Skeletal muscle tissue (tissue), 4 donors: Measurements from ENCODE around the gene NHSL1. TPM values are rescaled to one million over a fixed set of nuclear protein-coding genes. Genes with fewer than 3 reads are reported as not detected.

ENCODE experiments used
- H3K27ac ChIP-seq: one replicate; pipeline ENCODE4 v1.7.0; 2013; ENCODE audit warnings: mild to moderate bottlenecking, low read depth, low read length, inconsistent platforms
- H3K27me3 ChIP-seq, 3 donors: one replicate each; pipeline ENCODE4 v1.7.0; 2013; ENCODE audit warnings: low read length in 3 of 3; ENCODE audit not compliant: control insufficient read depth in 3 of 3, insufficient read depth in 3 of 3
- H3K36me3 ChIP-seq, 3 donors: one replicate each; pipeline ENCODE4 v1.7.0; 2013; ENCODE audit warnings: low read length in 3 of 3; ENCODE audit not compliant: control insufficient read depth in 3 of 3, insufficient read depth in 3 of 3
- H3K4me1 ChIP-seq, 3 donors: one replicate each; pipeline ENCODE4 v1.7.0; 2013; ENCODE audit warnings: low read length in 3 of 3, mild to moderate bottlenecking in 3 of 3; ENCODE audit not compliant: control insufficient read depth in 3 of 3, insufficient read depth in 3 of 3
- H3K4me3 ChIP-seq, 3 donors: one replicate each; pipeline ENCODE4 v1.7.0; 2013; ENCODE audit warnings: low read length in 3 of 3
- H3K9ac ChIP-seq, 3 donors: one replicate each; pipeline ENCODE4 v1.7.0; 2013; ENCODE audit warnings: low read length in 3 of 3, mild to moderate bottlenecking in 3 of 3, moderate library complexity in 2 of 3, low read depth in 1 of 3
- H3K9me3 ChIP-seq, 3 donors: one replicate each; pipeline ENCODE4 v1.7.0; 2013; ENCODE audit warnings: low read length in 3 of 3; ENCODE audit not compliant: control insufficient read depth in 3 of 3
- total RNA-seq: library from RNA; depleted of rRNA; stranded (reverse); fragments of >200 nt; gene quantifications from one replicate; pipeline ENCODE4 v1.2.3, GENCODE V29; 2014
- donor health status: Osteomylitis.

Gene NHSL1
- total RNA-seq, 1 donor from 2014 or later, result 25.1 TPM

DNA sequence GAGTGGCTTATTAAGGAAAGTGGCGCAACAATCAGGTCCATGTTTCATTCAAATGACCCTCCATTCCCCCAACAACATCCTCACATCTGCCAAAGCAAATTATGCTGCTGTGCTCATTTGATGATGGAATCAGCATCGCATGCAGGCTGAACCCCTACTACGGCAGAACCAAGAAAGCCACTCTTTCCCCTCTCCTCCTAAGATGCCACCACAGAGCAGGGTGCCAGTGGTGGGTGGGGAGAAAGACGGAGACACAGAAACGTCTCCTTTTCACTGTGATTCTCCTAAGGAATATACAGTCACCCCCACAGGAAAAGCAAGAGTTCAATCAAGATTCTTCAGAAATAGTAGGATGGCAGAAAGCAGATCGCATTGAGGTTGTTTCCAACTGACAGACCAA is 78.2 kb downstream of the NHSL1 start:
- H3K27me3 ChIP-seq, result no peaks in the 10 kb centered on the region
- H3K4me3 ChIP-seq, result no peak overlapping the region
- H3K36me3 ChIP-seq, result peaks cover 2 to 14% (median 6%) of the 10 kb centered on the region in 3 donors
- no peaks in the 10 kb centered on the region for H3K9me3 ChIP-seq
- no peaks in the 10 kb centered on the region for H3K4me1 ChIP-seq
- H3K27ac ChIP-seq, result no peak overlapping the region
- H3K9ac ChIP-seq, result no peak overlapping the region

DNA sequence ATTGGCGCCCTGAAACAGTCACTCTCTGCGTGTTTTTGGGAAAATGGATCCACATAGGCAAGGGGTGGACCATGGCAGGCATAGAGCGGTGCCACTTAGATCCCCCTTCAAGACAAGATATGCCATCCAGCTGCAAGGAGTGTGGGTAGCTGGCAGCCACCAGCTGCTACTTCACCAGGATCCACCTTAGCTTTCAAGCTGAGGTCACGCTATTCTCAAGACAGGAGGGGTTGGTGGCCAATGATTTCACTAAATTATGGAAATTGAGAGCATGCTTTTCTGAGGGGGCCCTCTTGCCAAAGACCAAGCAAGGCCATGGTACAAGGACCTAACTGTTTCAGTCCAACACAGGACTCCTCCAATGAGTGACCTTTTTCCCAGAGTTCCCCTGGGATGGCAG is 78.9 kb downstream of the NHSL1 start:
- Histone ChIP-seq H3K4me1 (no peaks in the 10 kb centered on the region), H3K27me3 (no peaks in the 10 kb centered on the region), H3K9me3 (no peaks in the 10 kb centered on the region), H3K36me3 (peaks cover 2 to 17% (median 7%) of the 10 kb centered on the region in 3 donors), H3K4me3 (no peak overlapping the region), H3K27ac (no peak overlapping the region), H3K9ac (no peak overlapping the region)

DNA sequence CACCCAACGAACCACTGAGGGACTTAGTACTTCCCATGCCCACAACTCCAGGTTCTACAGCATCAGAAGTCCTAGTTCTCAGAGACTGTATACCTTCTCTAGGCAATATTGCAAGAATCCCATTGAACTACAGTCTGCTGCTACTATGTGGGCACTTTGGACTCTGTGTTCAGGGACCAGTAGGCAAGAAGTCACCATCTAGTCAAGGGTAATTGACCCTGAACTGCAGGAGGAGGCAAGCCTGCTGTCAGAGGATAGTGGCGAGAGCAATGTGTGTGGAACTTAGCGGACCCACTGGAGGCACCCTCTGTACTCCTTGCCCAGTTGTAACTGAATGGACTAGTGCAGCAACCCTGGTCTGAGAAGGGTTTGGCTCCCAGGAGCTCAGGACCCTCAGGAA is 79.5 kb downstream of the NHSL1 start:
- H3K4me1 ChIP-seq, result no peaks in the 10 kb centered on the region
- H3K27me3 ChIP-seq, result no peaks in the 10 kb centered on the region
- H3K9me3 ChIP-seq, result no peaks in the 10 kb centered on the region
- peaks cover 2 to 20% (median 11%) of the 10 kb centered on the region in 3 donors for H3K36me3 ChIP-seq
- H3K4me3 ChIP-seq, result no peak overlapping the region
- H3K9ac ChIP-seq, result no peak overlapping the region
- H3K27ac ChIP-seq, result no peak overlapping the region

DNA sequence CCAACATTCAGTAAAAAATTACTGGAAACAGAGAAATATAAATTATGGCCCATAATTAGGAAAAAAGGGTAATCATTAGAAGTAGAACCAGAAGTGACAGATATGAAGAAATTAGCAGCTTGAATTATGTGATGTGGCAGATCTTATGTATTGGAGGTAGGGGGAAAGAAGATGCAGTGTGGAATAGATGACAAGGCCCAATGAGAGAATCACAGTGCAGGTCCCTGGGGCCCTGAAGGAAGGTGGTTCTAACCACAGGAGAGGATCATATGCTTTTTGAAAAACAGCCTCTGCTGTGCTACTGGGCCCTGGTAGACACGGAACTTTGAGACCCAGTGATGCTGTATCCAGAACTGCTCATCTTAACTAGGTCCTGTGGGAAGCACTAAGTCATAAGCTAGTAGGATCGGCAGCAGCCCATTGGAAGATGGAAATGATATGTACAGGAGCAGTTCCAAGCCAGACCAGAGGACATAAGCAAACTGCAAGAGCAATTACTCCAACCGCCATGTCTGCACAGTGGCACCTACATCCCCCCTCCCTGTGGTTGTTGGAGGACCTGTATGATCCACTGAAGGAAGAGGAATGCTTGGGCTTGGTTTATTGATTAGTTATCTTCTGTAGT is 81.1 kb downstream of the NHSL1 start:
- H3K4me1 ChIP-seq, result no peaks in the 10 kb centered on the region
- H3K4me3 ChIP-seq, result no peak overlapping the region
- peaks cover 5 to 26% (median 23%) of the 10 kb centered on the region in 3 donors for H3K36me3 ChIP-seq
- no peak overlapping the region for H3K27ac ChIP-seq
- no peak overlapping the region for H3K9ac ChIP-seq
- no peaks in the 10 kb centered on the region for H3K27me3 ChIP-seq
- no peaks in the 10 kb centered on the region for H3K9me3 ChIP-seq

DNA sequence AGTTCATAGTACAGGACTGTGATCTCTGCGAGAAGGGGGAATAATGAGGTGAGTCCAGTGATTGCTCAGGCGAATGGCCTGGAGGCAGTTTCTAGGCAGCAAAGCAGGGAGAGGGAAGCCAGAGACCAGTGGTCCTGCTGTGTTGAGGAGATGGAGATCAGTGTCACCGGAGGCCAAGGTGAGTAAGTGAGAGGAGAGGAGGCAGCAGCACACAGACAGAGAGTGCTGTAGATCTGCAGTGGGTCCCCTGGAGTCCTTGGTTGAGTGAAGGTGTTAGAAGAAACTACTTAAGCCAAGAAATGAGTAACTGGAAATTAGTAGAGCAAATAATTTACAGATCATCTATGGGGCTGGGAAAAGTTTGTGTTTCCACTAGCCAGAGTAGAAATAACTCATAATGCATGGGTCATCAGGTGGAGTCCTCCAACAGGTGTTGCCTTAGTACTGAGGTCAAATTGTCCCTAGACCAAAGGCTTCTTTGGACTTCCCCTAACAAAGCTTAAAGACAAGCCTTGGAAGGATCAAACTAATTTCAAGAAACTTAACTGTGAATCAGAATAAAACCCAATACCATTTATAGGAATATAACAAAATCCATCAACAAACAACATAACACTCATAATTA is 81.7 kb downstream of the NHSL1 start:
- no peaks in the 10 kb centered on the region for H3K27me3 ChIP-seq
- H3K9ac ChIP-seq, result no peak overlapping the region
- no peak overlapping the region for H3K4me3 ChIP-seq
- no peaks in the 10 kb centered on the region for H3K4me1 ChIP-seq
- H3K9me3 ChIP-seq, result no peaks in the 10 kb centered on the region
- peaks cover 10 to 32% (median 29%) of the 10 kb centered on the region in 3 donors for H3K36me3 ChIP-seq
- H3K27ac ChIP-seq, result no peak overlapping the region

DNA sequence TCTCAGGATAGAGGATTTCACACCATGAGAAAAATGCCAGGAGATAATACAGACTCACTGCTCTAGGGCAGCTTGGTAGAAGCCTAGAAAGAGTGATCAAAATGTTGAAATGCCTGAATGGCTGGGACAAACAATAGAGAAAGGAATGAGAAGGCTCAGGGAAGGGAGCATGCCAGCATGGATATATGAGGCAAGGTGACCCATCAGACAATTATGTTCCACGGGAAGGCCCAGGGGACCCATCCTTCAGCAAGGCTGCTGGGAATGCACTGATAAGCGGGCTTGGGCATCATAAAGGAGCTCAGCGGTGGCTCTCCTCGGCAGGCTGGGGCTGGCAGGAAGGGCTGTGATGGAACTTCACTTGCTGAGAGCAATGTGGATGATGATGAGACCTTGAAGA is 83.1 kb downstream of the NHSL1 start:
- H3K9ac ChIP-seq, result no peak overlapping the region
- H3K36me3 ChIP-seq, result peaks cover 21 to 44% (median 43%) of the 10 kb centered on the region in 3 donors
- H3K27me3 ChIP-seq, result no peaks in the 10 kb centered on the region
- no peaks in the 10 kb centered on the region for H3K4me1 ChIP-seq
- H3K27ac ChIP-seq, result no peak overlapping the region
- no peaks in the 10 kb centered on the region for H3K9me3 ChIP-seq
- H3K4me3 ChIP-seq, result no peak overlapping the region

DNA sequence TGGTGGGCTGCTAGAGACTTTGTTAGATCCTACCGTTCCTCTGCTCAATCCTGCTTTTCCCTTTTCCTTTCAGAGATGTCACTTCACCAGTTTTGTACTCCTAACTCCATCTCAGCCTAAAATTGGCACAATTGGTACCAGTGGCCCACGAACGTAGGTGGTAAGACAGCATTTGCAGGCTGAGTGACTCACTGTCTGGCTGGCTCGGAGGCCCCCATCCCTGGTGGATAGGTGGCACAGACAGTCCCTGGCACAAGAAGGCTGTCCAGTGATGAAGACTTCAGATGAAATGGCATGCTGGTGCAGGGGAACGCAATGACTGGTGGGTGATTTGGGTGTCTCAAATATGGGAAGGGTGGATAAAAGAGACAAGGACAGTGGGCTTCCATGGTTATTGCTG is 84.2 kb downstream of the NHSL1 start:
- Histone ChIP-seq H3K9me3 (no peaks in the 10 kb centered on the region), H3K36me3 (peaks cover 21 to 52% (median 50%) of the 10 kb centered on the region in 3 donors), H3K9ac (no peak overlapping the region), H3K4me1 (no peaks in the 10 kb centered on the region), H3K27me3 (no peaks in the 10 kb centered on the region), H3K4me3 (no peak overlapping the region), H3K27ac (no peak overlapping the region)

DNA sequence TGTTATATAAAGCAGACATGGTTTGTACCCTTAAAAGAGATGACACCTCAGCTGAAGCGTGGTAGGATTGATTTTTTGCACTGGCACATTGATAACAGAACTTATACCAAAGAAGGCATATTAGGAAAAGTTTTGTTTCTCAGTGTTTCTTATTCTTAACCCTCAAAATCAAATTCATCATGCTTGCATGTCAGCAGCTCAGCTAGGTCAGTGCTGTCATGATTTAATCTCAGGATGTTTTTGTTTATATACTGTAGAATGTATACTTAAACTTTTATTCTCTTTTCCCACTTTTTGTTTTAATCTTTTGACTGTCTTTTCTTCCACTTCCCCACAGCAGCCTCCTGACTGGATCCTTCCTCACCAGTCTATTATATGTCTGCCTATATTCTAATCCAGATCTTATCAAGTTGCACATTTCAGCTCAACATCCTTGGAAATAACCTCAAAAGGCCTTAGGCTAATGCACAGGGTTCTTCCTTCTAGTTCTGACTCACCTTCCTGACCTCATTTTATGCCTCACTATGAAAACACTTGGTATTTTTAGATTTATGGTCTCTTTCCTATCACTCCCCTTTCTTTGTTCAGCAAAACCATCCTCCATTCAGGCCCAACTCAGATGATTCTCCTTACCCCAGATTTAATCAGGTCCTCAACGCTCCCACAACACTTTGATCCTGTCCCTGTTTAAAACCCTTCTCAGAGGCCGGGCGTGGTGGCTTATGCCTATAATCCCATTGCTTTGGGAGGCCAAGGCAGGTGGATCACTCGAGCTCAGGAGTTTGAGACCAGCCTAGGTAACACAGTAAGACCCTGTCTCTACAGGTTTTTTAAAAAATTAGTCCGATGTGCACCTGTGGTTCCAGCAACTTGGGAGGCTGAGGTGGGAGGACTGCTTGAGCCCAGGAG is 88.1 kb downstream of the NHSL1 start:
- no peak overlapping the region for H3K4me3 ChIP-seq
- H3K36me3 ChIP-seq, result peaks cover 47 to 83% (median 73%) of the 10 kb centered on the region in 3 donors
- no peak overlapping the region for H3K9ac ChIP-seq
- no peaks in the 10 kb centered on the region for H3K9me3 ChIP-seq
- no peak overlapping the region for H3K27ac ChIP-seq
- H3K4me1 ChIP-seq, result no peaks in the 10 kb centered on the region
- H3K27me3 ChIP-seq, result no peaks in the 10 kb centered on the region

DNA sequence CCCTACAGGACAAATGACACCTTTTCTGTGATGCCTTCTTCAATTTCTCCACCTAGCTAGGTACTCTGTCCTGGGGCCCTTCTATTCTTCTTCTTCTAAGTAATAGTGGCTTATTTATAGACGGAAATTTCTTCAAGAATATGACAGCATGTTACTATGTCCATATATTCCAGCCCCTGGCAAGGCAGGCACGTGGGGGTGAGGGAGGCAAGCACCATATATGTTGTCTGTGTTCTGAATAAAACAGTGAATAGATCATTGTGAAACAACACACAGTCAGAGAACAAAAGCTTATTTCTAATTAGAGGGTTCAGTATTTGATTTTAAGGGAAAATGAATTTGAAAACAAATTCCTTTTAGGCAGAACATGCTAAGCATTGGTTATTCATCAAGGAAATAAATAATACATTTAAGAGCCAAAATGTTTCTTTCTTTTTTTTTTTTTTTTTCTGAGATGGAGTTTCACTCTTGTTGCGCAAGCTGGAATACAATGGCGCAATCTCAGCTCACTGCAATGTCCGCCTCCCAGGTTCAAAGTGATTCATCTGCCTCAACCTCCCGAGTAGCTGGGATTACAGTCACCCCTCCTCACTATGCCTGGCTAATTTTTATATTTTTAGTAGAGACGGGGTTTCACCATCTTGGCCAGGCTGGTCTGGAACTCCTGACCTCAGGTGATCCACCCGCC is 89.1 kb downstream of the NHSL1 start:
- Histone ChIP-seq H3K27ac (no peak overlapping the region), H3K4me1 (peaks cover 0 to 3% (median 0%) of the 10 kb centered on the region in 3 donors), H3K9me3 (no peaks in the 10 kb centered on the region)

More for the DNA sequence above, 89.1 kb downstream of the NHSL1 start:
- H3K4me3 ChIP-seq, result no peak overlapping the region
- H3K27me3 ChIP-seq, result no peaks in the 10 kb centered on the region
- no peak overlapping the region for H3K9ac ChIP-seq
- H3K36me3 ChIP-seq, result peaks cover 54 to 84% (median 70%) of the 10 kb centered on the region in 3 donors
